H1 (cell line): ENCODE measurements around the gene ZNF746. TPM values are rescaled to one million over a fixed set of nuclear protein-coding genes. Genes with fewer than 3 reads are reported as not detected.

Experiments
- CTCF ChIA-PET: fragments of 300-600 bp; sonication (Branson Sonifier 250); formaldehyde crosslinking; loops from one replicate; lab custom pipeline; 2021; ENCODE audit not compliant: partially characterized antibody; lab: Charles Lee
- POLR2A ChIA-PET: fragments of 300-600 bp; sonication (Branson Sonifier 250); formaldehyde crosslinking; loops from one replicate; lab custom pipeline; 2021; ENCODE audit warnings: inconsistent platforms; ENCODE audit not compliant: partially characterized antibody; lab: Charles Lee
- DNase-seq, 2 experiments: peaks; one replicate each; pipeline versions ENCODE4 v3.0.0 to v3.0.0-alpha.2; 2010 to 2022; ENCODE audit warnings: low spot score in 2 of 2, low read depth in 1 of 2, mixed read lengths in 1 of 2
- FAIRE-seq: peaks from 2 replicates; lab custom pipeline; 2011; peaks lifted over from hg19 to GRCh38; lab: Jason Lieb, UNC
- H2AFZ ChIP-seq: 2 replicates; pipeline ENCODE4 v1.8.1; 2012; ENCODE audit warnings: low read length, inconsistent platforms
- H2AK5ac ChIP-seq: 2 replicates; pipeline ENCODE4 v1.6.1; 2013; ENCODE audit warnings: low read depth, low read length
- H2BK120ac ChIP-seq: replicated peaks from 2 replicates; pipeline ENCODE3; 2013; ENCODE audit warnings: low read depth, low read length, inconsistent platforms
- H2BK12ac ChIP-seq: 2 replicates; pipeline ENCODE4 v1.6.1; 2013; ENCODE audit warnings: low read depth, low read length
- H2BK15ac ChIP-seq: 2 replicates; pipeline ENCODE4 v1.6.1; 2013; ENCODE audit warnings: low read length
- H2BK20ac ChIP-seq: 2 replicates; pipeline ENCODE4 v1.6.1; 2013; ENCODE audit warnings: low read length
- H2BK5ac ChIP-seq: 2 replicates; pipeline ENCODE4 v1.6.1; 2013; ENCODE audit warnings: low read depth, low read length
- H3K14ac ChIP-seq: 2 replicates; pipeline ENCODE4 v1.6.1; 2013; ENCODE audit warnings: inconsistent platforms; ENCODE audit not compliant: insufficient read length
- H3K18ac ChIP-seq: 2 replicates; pipeline ENCODE4 v1.6.1; 2013; ENCODE audit warnings: low read length; ENCODE audit errors: extremely low read depth
- H3K23ac ChIP-seq: 2 replicates; pipeline ENCODE4 v1.6.1; 2013; ENCODE audit warnings: inconsistent platforms; ENCODE audit not compliant: insufficient read length
- H3K23me2 ChIP-seq: 2 replicates; pipeline ENCODE4 v1.6.1; 2013; ENCODE audit warnings: low read depth, low read length
- H3K27ac ChIP-seq: 2 replicates; pipeline ENCODE4 v1.6.1; 2011; ENCODE audit warnings: low read depth, low read length, inconsistent platforms
- H3K27me3 ChIP-seq, 4 experiments: replicated peaks in 1 of 4; 1 replicate in 1 of 4; 2 replicates in 3 of 4; pipeline versions ENCODE4 v1.6.1 to v1.8.1; 2011 to 2013; ENCODE audit warnings: low read length in 3 of 4, mild to moderate bottlenecking in 3 of 4, inconsistent platforms in 2 of 4, mixed read lengths in 2 of 4, moderate library complexity in 1 of 4; ENCODE audit not compliant: control insufficient read depth in 3 of 4, insufficient read depth in 3 of 4; ENCODE audit errors: extremely low read depth in 1 of 4
- H3K36me3 ChIP-seq, 4 experiments: 2 replicates each; pipeline versions ENCODE4 v1.6.1 to v1.8.1; 2011 to 2013; ENCODE audit warnings: mild to moderate bottlenecking in 4 of 4, low read length in 3 of 4, moderate library complexity in 2 of 4, control low read depth in 1 of 4, inconsistent platforms in 1 of 4; ENCODE audit not compliant: insufficient read depth in 4 of 4, control insufficient read depth in 2 of 4
- H3K4ac ChIP-seq: replicated peaks from 2 replicates; pipeline ENCODE3; 2013; ENCODE audit warnings: low read length, low read depth, mixed read lengths, inconsistent platforms; ENCODE audit not compliant: insufficient read length
- H3K4me1 ChIP-seq, 4 experiments: replicated peaks in 1 of 4; 1 replicate in 1 of 4; 2 replicates in 3 of 4; pipeline versions ENCODE4 v1.6.1 to v1.8.1; 2011 to 2013; ENCODE audit warnings: low read length in 3 of 4, inconsistent platforms in 2 of 4, mixed read lengths in 1 of 4; ENCODE audit not compliant: insufficient read depth in 4 of 4, control insufficient read depth in 3 of 4
- H3K4me2 ChIP-seq, 2 experiments: 2 replicates each; pipeline versions ENCODE4 v1.6.1 to v1.8.1; 2011 to 2013; ENCODE audit warnings: low read depth in 2 of 2, low read length in 2 of 2, control low read depth in 1 of 2, inconsistent platforms in 1 of 2, mild to moderate bottlenecking in 1 of 2; ENCODE audit not compliant: insufficient read depth in 1 of 2
- H3K4me3 ChIP-seq, 4 experiments: fragments of 200-600, 300-600 bp in 1 of 4; sonication (generic), shearing (Covaris generic), sonication (Bioruptor Twin) in 1 of 4; 2 replicates each; pipeline versions ENCODE4 v1.5.1 to v1.8.1; 2011 to 2016; ENCODE audit warnings: low read length in 4 of 4, low read depth in 3 of 4, control low read depth in 2 of 4, inconsistent platforms in 2 of 4, mild to moderate bottlenecking in 2 of 4, mixed read lengths in 1 of 4, moderate library complexity in 1 of 4; ENCODE audit not compliant: insufficient read depth in 2 of 4; ENCODE audit errors: extremely low read depth in 1 of 4
- H3K56ac ChIP-seq: replicated peaks from 2 replicates; pipeline ENCODE3; 2013; ENCODE audit warnings: low read depth, mild to moderate bottlenecking, mixed read lengths, low read length, inconsistent platforms; ENCODE audit not compliant: insufficient read length
- H3K79me1 ChIP-seq: 2 replicates; pipeline ENCODE4 v1.6.1; 2013; ENCODE audit warnings: low read depth, low read length, control low read depth
- H3K79me2 ChIP-seq, 2 experiments: 2 replicates each; pipeline versions ENCODE4 v1.6.1 to v1.8.1; 2012 to 2013; ENCODE audit warnings: low read length in 2 of 2, mild to moderate bottlenecking in 2 of 2, inconsistent platforms in 1 of 2; ENCODE audit not compliant: insufficient read depth in 2 of 2, control insufficient read depth in 1 of 2
- H3K9ac ChIP-seq, 4 experiments: replicated peaks in 1 of 4; 1 replicate in 1 of 4; 2 replicates in 3 of 4; pipeline versions ENCODE4 v1.6.1 to v1.8.1; 2011 to 2013; ENCODE audit warnings: low read depth in 3 of 4, low read length in 3 of 4, control low read depth in 2 of 4, mild to moderate bottlenecking in 2 of 4, moderate library complexity in 2 of 4, inconsistent platforms in 1 of 4; ENCODE audit errors: extremely low read depth in 1 of 4
- H3K9me3 ChIP-seq, 2 experiments: 2 replicates each; pipeline versions ENCODE4 v1.6.1 to v1.8.1; 2012 to 2013; ENCODE audit warnings: mild to moderate bottlenecking in 2 of 2, moderate library complexity in 2 of 2, control low read depth in 1 of 2, inconsistent platforms in 1 of 2, low read depth in 1 of 2, low read length in 1 of 2, mixed read lengths in 1 of 2; ENCODE audit not compliant: insufficient read depth in 2 of 2
- H4K20me1 ChIP-seq, 2 experiments: replicated peaks in 1 of 2; 2 replicates each; pipeline versions ENCODE3 to v1.8.1; 2011 to 2013; ENCODE audit warnings: inconsistent platforms in 2 of 2, low read length in 2 of 2, mild to moderate bottlenecking in 1 of 2; ENCODE audit not compliant: insufficient read depth in 2 of 2, control insufficient read depth in 1 of 2
- H4K5ac ChIP-seq: 2 replicates; pipeline ENCODE4 v1.6.1; 2013; ENCODE audit warnings: low read length, low read depth, mixed read lengths, inconsistent platforms; ENCODE audit not compliant: insufficient read length
- H4K8ac ChIP-seq: 2 replicates; pipeline ENCODE4 v1.8.0; 2013; ENCODE audit warnings: mild to moderate bottlenecking, moderate library complexity, low read length, inconsistent platforms; ENCODE audit not compliant: insufficient read depth; ENCODE audit errors: extremely low read depth
- H4K91ac ChIP-seq: replicated peaks from 2 replicates; pipeline ENCODE3; 2013; ENCODE audit warnings: low read length, mixed read lengths, inconsistent platforms; ENCODE audit not compliant: insufficient read length
- ZNF274 ChIP-seq: IDR thresholded peaks from 2 replicates; pipeline ENCODE4 v1.7.0; 2012; ENCODE audit warnings: low read length, borderline replicate concordance; ENCODE audit errors: extremely low read depth
- polyA plus RNA-seq, 7 experiments: library from polyadenylated mRNA; depleted of rRNA in 3 of 7; stranded (reverse) in 5 of 7; unstranded in 2 of 7; fragments of >200 nt in 5 of 7; fragments of 200-250 nt in 2 of 7; gene quantifications; 1 replicate in 5 of 7; 2 replicates in 1 of 7; 4 replicates in 1 of 7; pipeline versions ENCODE4 v1.2.1 to v1.2.3, GENCODE V29; 2011 to 2013; ENCODE audit warnings: missing spikeins in 2 of 7, mixed read lengths in 2 of 7
- total RNA-seq: library from RNA; stranded (reverse); fragmentation: NEBNext Ultra II Directional; extraction: Animal tissue kit (Norgen Biotek cat#: 25700); gene quantifications from 2 replicates; pipeline ENCODE4 v1.2.1, GENCODE V29; 2021

ZNF746 gene
- total and polyA plus RNA-seq, 2 of the 8 experiments (the other 6 are each of a cell fraction or from before 2014, with no cell fraction given), result 7.5 to 15.6 TPM

GRCh38 chr7:149466364-149466763 is 31.2 kb downstream of the ZNF746 start:
- no peak for FAIRE-seq
- POLR2A ChIA-PET, result no interaction called here
- no peak overlapping the region for H3K27ac ChIP-seq
- H3K18ac ChIP-seq, result no peak overlapping the region
- no peak overlapping the region for H3K23ac ChIP-seq
- H3K9me3 ChIP-seq, result no peaks in the 10 kb centered on the region
- no peak for TF ChIP-seq ZNF274
- TF ChIP-seq, all 59 proteins: peak for 0
- Histone ChIP-seq H3K4ac (no peak overlapping the region), H4K91ac (no peak overlapping the region), H3K36me3 (no peaks in the 10 kb centered on the region), H3K79me2 (no peaks in the 10 kb centered on the region), H4K5ac (no peak overlapping the region), H2AFZ (no peak overlapping the region), H4K20me1 (no peaks in the 10 kb centered on the region), H4K8ac (no peak overlapping the region), H3K79me1 (no peaks in the 10 kb centered on the region), H3K4me3 (no peak overlapping the region), H2AK5ac (no peak overlapping the region), H2BK15ac (no peak overlapping the region), H3K4me2 (no peak overlapping the region), H2BK5ac (no peak overlapping the region), H3K23me2 (no peaks in the 10 kb centered on the region), H3K9ac (no peak overlapping the region), H3K27me3 (peaks cover 0 to 7% (median 4%) of the 10 kb centered on the region in 4 experiments; a peak in 3 of 7 replicates), H2BK20ac (no peak overlapping the region), H3K14ac (no peak overlapping the region), H3K56ac (no peak overlapping the region), H2BK12ac (no peak overlapping the region), H3K4me1 (no peaks in the 10 kb centered on the region), H2BK120ac (no peak overlapping the region)
- CTCF ChIA-PET, result interaction anchor here (0.6 to 1.9 kb wide), 5 partner anchors 14 to 225 kb away, joined by 3 to 4 read pairs (median 3); no protein-coding TSS in a partner anchor
- DNase-seq, result no peak
